GM19395 (cell line): ENCODE results near the gene LGALS7.
"Not testable (repeated sequence)": the region's sequence is repeated elsewhere in the genome, so short reads cannot be mapped to it uniquely, and the experiment has no call there.

Experiments used
- ATAC-seq: cut with Tn5 transposase; IDR thresholded peaks from one replicate; pipeline ENCODE4 v1.9.1; 2021; ENCODE audit warnings: mild to moderate bottlenecking, moderate library complexity; ENCODE audit not compliant: unreplicated experiment

Gene LGALS7

DNA sequence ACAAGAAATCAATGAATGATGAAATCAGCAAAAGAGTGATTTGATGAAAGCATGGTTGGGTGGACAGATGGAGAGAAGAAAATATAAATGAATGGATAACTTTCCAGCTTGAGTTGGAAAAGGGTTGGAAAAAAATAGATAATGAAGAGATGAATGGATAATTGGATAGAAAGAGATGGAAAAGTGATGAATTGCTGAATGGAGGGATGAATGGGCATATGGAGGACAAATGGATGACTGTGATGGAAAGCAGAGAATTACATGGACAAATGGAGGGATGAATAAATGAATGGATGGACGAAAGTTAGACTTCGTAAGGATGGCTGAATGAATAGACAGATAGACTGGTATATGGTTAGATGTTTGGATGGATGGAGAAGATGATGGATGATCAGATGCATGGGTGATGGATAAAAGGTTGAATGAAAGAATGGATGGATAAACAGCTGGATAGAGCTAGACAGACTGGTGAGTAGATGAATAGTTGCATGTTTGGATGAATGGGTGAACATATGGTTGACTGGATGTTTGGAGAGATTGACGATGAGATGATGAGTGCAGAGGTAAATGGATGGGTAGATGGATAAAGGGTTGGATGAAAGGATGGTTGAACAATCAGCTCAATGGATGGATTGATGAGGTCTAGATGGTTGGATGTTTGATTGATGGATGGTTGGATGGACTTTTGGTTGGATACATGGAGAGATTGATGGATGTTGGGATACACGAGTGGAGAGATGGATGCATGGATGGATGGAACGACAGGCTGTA is 27.4 kb upstream of the LGALS7 start:
- ATAC-seq = no peak

DNA sequence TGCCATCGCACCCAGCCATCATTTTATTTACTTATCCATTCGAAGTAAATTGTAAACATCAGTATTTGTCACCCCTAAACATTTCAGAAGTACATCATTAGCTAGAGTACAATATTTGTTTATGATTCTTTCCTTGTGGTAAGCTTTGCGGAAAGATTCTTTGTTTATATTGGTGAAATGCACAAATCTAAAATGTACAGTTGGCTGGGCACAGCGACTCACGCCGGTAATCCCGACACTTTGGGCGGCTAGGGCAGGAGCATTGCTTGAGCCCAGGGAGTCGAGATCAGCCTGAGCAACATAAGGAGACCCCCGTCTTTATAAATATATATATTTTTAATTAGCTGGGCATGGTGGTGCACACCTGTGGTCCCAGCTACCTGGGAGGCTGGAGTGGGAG is 25.8 kb upstream of the LGALS7 start:
- no peak for ATAC-seq

DNA sequence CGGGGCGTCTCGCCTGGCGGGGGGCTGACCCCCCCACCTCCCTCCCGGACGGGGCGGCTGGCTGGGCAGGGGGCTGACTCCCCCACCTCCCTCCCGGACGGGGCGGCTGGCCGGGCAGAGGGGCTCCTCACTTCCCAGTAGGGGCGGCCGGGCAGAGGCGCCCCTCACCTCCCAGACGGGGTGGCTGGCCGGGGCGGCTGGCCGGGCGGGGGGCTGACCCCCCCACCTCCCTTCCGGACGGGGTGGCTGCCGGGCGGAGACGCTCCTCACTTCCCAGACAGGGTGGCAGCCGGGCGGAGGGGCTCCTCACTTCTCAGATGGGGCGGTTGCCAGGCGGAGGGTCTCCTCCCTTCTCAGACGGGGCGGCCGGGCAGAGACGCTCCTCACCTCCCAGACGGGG is 24.5 kb upstream of the LGALS7 start:
- ATAC-seq = not testable (repeated sequence)

DNA sequence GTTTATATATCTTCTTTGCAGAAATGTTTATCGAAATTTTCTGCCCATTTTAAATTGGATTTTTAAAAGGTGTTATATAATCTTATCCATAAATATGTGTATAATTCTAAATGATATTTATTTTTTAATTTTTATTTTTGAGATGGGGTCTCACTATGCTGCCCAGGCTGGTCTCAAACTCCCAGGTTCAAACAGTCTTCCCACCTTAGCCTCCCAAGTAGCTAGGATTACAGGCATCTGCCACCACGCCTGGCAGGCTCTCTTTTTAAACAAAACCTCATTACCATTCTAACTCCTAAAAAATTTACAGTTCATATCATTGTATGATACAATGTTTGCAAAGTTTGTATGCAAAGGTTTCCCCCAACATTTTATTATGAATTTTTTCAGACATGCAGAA is 22.8 kb upstream of the LGALS7 start:
- ATAC-seq = no peak

DNA sequence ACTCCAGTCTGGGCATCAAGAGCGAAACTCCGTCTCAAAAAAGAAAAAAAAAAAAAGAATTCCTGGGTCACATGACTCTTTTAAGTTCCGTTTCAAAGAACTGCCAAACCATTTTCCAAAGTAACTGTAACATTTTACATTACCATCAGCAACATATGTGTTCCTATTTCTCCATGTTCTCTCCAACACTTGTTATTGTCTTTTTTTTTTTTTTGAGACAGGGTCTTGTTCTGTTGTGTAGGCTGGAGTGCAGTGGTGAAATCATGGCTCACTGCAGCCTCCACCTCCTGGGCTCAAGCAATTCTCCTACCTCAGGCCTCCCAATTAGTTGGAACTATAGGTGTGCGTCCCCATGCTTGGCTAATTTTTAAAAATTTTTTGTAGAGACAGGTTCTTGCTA is 22.2 kb upstream of the LGALS7 start:
- ATAC-seq = no peak

DNA sequence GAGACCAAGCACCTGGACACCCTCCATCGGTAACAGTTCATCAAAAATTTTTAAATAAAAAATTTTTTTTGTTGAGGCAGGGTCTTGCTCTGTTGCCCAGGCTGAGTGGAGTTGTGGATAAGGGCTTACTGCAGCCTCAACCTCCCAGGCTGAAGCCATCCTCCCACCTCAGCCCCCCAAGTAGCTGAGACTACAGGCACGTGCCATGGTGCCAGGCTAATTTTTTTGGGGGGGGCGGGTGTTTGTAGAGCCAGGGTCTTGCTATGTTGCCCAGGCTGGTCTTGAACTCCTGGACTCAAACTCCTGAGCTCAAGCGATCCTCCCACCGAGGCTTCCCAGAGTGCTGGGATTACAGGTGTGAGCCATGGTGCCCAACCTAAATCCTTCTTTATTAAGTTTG is 20.4 kb upstream of the LGALS7 start:
- no peak for ATAC-seq

DNA sequence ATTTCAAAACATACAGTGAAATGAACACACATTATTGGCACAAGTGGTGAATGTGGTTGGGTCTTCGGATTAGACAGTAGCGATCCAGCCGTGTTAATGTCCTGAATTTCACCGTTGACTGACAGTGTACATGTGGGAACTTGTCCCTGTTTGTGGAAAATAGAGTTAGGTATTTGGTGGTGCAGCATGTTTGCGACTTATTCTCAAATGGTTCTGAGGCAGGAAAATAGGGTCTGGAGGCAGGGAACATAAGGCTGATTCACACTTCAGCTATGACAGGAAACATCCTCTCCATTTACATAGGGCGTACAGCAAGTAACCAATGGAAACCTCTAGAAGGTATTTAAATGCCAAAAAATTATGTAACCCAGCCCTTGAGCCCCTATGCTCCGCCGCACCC is 19.9 kb upstream of the LGALS7 start:
- ATAC-seq = no peak

DNA sequence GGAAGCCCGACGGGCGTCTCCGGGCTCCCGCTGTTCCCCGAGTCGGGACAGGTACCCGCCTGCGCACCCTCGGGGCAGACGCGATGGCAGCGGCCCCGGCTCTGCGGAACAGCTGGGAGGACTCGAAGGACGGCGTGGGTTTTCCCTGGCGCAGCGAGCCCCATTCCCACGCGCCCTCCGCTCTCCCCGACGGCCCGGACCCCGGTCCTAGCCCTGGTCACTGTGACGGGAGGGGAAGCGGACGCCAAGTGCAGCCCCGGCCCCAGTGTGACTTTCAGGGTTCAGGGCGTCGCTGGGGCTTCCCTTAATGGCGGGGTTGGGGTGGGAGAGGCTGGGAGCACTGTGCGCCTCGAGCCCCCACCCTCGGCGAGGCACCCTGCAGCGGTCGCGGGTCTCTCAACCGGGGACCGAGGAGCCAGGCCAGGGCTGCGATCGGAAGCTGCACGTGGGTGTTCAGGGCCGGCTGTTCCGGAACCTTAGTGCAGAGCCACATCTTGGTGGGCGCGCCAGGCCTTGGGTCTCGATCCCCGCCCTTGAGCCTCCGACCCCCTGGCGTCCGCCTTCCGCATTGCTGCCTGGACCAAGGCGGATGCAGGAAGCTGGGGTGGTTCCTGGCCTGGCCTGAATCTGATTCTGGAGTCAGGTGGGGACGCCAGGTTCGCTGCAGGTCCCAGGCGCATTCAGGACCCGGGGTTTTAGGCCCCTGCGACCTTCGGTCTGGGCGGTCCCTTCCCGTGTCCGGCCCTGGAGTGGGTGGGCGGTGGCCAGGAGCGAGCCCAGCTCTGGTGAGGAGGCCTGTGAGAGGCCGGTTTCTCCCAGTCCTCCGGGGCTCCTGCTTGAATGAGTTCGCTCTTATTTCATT is 19.2 kb upstream of the LGALS7 start:
- ATAC-seq = no peak

DNA sequence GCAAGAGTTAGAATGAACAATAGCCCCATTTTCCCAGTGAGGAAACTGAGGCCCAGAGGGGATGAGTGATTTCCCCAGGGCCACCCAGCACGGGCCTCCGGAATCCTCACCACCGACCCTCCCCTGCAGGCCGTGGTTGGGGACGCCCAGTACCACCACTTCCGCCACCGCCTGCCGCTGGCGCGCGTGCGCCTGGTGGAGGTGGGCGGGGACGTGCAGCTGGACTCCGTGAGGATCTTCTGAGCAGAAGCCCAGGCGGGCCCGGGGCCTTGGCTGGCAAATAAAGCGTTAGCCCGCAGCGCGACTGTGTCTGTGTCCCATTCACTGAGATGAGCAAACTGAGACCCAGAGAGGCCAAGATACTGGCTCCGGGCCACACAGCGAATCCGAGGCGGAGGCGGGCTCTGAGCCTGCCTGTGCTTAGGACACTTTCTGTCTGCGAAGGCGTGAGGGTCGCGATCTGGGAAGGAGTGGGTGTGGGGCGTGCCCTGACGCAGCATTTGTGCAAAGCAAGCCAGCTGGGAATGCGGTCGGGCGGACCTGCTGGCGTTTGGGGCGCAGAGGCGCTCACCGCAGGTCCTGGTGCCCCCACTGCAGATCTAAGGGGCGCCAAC is 18.2 kb upstream of the LGALS7 start:
- ATAC-seq = peak; percentile 60

DNA sequence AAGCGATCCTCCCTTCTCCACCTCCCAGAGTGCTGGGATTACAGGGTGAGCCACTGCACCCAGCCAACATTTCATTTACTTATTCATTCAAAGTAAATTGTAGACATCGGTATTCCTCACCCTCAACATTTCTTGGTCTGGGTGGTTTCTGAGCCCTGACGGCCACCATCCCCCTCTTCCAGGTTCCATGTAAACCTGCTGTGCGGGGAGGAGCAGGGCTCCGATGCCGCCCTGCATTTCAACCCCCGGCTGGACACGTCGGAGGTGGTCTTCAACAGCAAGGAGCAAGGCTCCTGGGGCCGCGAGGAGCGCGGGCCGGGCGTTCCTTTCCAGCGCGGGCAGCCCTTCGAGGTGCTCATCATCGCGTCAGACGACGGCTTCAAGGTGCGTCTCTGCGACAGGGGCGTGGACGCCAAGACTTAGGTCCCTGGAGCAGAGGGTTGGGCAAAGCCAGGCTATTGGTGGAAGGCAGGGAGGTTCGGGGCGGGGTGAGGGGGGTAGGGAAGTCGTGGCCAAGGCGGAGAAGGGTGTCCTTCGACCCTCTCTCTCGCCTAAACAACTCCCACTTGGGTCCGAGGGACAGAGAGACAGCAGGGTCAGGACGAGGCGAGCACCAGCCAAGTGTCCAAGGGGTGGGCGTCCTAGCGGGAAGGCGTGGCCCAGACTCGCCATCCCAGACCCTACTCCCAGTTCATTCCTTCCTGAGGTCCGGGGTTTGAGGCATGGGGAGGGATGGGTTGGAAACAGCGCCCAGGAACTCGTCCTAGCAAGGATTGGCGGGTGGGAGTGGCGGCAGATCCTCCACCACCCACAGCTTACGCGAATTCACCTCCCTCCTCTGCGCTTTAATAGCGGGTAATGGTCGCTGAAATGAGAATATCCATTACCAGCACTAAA is 17.4 kb upstream of the LGALS7 start:
- ATAC-seq = not testable (repeated sequence)

DNA sequence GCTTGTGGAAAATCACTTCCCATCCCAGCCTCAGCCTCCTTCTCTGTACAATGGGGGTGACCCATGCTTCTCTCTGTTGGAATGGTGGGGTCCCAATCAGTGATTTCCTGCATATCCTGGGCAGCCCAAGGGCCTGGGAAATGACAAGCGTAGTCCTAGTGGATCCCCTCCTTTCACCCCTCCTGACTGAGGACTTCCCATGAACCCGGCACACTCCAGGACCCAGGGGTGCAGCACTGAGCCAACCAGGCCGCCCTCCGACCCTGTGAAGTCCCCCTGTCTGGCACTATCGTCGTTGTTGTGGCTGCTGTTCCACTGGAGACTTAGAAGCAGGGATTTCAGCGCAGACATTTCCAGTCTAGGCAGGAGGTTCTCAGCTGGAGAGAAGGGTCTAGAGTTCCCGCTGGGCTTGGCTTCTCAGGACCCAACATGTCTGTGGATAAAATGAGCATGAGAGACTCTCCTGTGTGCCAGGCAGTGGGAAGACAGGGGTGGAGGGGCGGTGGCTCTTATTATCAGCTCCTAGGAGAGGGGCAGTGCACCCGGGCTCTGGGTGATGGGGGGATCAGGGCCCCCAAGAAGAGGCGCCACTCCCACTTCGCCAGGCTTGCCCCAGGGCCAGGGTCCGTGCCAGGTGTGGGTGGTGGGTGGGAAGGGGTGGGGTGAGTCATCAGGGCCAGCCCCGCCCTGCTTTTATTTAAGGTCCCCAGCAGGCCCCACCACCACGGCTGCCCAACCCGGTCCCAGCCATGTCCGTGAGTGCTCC is 15.3 kb upstream of the LGALS7 start, which contains the start of gene LGALS7B:
LGALS7B (plus strand) TSS at position 723 of the 766 bp plus-strand sequence; CDS start at position 750, 27 bp downstream.
- no peak for ATAC-seq

DNA sequence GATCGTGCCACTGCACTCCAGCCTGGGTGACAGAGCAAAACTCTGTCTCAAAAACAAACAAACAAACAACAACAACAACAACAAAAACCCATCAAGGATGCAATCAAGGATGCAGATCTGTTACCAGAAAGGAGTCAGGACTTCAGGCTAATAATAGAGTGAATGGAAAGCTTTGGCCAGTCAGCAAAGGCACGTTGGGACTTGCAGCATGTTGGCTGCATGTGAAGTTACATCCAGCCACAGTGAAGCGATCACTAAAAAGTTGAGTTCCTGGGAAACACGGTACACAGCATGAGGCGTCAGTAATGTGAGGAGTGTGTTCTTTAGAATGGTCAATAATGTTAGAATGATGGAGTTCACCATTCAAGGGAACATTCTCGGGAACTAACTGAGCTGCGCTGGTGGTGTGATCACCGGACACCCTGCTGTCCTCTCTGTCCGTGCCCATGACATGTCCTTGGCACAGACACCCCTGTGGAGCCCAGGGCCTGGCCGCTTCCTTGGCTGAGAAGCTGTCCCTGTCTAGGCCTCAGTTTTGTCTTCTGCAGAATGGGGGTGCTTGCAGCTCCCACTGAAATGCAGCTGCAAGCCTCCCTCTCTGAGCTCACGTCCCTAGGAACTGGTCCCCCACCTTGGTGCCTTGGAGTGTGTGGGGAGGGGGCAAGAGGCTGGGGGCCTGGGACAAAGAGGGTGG is 13.4 kb upstream of the LGALS7 start:
- no peak for ATAC-seq

DNA sequence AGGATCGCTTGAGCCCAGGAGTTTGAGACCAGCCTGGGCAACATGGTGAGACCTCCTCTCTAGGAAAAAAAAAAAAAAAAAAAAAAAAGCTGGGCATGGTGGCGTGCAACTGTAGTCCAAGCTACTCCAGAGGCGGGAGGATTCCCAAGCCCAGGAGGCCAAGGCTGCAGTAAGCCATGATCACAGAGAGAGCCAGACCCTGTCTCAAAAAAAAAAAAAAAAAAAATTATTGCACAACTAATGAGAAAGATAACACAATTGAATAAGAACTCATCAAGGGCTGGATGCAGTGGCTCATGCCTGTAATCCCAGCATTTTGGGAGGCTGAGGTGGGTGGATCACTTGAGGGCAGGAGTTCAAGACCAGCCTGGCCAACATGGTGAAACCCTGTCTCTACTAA is 12.7 kb upstream of the LGALS7 start:
- not testable (repeated sequence) for ATAC-seq

DNA sequence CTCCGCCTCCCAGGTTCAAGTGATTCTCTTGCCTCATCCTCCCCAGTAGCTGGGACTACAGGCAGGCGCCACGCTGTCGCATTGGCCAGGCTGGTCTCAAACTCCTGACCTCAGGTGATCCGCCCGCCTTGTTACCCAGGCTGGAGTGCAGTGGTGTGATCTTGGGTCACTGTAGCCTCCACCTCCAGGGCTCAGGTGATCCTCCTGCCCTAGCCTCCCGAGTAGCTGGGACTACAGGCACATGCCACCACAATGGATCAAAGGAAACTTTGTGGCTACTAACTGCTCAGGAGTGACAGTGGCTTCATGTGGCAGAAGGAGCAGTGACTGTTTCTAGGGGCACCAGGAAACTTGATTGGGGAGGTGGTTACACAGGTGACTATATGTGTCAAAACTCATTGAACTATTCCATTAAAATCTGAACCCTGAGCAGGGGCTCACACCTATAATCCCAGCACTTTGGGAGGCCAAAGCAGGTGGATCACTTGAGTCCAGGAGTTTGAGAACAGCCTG is 11.9 kb upstream of the LGALS7 start:
- no peak for ATAC-seq

DNA sequence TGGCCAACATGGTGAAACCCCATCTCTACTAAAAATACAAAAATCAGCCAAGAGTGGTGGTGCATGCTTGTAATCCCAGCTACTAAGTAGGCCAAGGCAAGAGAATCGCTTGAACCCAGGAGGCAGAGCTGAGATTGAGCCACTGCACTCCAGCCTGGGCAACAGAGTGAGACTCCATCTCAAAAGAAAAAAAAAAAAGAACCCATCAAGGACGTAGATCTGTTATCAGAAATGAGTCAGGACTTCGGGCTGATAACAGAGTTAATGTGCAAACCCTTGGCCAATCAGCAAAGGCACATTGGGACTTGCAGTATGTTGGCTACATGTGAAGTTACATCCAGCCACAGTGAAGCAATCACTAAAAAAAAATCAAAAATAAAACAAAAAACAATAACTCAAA is 10.9 kb upstream of the LGALS7 start:
- ATAC-seq = no peak

DNA sequence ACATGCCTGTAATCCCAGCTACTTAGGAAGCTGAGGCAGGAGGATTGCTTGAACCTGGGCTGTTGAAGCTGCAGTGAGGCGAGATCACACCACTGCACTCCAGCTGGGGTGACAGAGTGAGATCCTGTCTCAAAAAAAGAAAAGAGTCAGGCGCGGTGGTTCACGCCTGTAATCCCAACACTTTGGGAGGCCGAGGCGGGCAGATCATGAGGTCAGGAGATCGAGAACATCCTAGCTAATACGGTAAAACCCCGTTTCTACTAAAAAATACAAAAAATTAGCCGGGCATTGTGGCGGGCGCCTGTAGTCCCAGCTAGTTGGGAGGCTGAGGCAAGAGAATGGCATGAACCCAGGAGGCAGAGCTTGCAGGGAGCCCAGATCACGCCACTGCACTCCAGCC is 8.9 kb upstream of the LGALS7 start:
- not testable (repeated sequence) for ATAC-seq

DNA sequence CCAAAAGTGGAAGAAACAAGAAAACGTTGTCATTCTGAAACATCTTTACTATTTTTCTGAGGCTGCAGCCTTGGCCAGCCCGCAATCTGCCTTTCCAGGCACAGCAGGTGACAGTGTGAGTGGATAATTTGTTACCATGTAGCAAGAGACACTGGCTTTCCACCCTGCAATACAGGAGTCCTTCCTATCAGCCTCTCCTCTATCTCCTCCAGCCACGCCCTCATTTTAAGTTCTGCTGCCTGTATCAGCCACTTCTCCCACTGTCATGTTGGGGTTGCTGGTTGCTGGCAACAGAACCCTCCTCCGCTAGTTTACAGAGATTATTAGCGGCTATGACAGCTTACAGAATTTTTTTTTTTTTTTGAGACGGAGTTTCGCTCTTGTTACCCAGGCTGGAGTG is 7.7 kb upstream of the LGALS7 start:
- ATAC-seq = no peak

DNA sequence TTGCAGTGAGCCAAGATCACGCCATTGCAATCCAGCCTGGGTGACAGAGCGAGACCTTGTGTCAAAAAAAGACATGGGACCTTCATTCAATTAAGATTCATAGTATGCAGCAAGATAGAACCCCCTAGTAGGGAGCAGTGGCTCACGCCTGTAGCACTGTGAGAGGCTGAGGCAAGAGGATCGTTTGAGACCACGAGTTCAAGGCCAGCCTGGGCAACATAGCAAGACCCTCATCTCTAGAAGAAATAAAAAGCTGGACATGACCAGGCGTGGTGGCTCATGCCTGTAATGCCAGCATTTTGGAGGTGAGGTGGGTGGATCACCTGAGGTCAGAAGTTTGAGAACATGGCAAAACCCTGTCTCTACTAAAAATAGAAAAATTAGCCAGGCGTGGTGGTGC is 7.1 kb upstream of the LGALS7 start:
- ATAC-seq = no peak

DNA sequence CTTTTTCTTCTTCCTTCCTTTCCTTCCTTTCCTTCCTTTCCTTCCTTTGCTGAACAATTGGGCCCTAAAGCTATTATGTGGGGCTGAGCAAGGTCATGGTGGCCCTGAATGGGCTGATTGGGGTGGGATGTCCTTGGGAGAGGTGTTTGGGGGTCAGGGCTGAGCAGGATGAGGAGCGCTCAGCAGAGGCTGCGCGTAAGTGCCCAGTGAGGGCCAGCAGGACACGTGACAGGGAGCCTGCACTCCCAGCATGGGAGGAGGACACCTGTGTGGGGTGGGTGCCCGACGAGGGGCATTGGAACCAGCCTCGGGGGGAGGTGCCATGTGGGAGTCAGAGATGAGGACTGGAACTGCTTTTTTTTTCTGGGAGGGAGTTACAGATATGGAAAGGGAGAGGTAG is 5.4 kb upstream of the LGALS7 start:
- no peak for ATAC-seq
